ENCODE results near the gene NHLRC4.

The NHLRC4 gene

DNA sequence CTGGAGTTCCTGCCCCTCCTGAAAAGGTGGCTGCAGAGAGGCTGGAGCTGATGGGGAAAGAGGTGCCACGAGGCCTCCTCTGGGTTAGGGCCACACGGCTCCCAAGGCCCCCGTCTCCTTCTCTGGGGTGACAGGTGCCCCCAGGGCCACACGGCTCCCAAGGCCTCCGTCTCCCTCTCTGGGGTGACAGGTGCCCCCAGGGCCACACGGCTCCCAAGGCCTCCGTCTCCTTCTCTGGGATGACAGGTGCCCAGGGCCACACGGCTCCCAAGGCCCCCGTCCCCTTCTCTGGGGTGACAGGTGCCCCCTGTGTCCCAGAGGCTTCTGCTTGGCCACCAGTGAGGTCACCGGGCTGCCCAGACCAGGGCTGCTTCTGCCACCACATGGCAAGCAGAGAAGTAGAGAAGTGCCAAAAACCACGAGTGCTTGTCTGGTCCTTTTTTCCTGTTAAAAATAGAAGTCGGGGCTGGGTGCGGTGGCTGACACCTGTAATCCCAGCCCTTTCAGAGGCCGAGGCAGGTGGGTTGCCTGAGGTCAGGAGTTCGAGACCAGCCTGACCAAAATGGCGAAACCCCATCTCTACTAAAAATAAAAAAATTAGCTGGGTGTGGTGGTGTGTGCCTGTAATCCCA lies 35.2 kb upstream of the NHLRC4 start:
- no peak for DNase-seq

DNA sequence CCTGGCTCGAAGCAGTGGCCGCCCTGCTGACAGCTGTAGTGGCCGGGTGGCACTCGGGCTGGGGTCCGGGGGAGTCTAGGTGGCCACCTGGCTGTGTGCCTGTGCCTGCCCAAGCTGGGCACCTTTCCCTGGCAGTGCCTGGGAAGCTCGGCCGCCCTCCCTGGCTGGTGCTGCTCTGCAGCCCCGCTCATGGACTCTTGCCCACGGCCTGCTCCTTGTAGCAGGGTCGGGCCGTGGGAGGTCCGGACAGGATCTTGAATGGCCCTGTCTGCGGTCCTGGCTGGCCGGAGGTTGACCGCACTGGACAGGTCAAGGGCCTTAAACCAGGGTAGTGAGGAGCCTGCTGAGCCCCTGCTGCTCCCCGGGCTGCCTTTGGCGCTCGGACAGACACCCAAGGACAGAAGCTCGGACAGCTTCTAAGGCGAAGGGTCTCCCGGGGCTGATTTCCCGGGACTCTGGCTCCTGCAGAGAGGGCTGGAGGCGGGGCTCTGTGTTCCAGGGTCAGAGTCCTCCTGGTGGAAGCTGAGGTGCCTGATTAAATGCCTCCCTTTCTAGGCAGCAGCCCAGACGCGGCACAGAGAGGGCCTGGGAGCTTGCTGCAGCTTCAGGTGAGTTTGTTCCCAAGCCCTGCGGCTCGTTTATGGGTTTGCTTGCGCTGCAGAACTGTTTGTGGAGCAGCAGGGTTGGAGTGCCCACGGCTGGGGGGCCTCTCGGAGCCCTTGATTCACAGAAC lies 33.2 kb upstream of the NHLRC4 start:
- DNase-seq: no peak

DNA sequence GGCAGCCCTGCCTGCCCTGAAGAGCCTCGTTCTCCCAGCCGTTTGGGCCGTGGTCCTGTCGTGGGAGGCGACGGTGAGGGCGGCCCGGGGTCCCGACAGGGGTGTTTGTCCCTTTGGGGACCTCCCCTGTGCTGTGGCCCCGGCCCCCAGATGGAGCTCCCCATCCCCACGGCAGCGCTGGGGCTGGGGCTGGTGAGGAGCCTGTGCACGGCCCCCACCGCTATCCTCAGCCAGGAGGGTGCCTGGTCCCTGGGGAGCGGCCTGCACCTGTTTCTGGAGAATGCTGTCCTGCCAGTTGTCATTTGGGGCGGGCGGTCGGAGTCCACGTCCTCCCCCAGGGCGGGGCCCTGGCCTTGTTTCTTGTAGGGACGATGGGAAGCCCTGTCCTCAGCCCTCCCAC lies 32.7 kb upstream of the NHLRC4 start:
- no peak for DNase-seq

DNA sequence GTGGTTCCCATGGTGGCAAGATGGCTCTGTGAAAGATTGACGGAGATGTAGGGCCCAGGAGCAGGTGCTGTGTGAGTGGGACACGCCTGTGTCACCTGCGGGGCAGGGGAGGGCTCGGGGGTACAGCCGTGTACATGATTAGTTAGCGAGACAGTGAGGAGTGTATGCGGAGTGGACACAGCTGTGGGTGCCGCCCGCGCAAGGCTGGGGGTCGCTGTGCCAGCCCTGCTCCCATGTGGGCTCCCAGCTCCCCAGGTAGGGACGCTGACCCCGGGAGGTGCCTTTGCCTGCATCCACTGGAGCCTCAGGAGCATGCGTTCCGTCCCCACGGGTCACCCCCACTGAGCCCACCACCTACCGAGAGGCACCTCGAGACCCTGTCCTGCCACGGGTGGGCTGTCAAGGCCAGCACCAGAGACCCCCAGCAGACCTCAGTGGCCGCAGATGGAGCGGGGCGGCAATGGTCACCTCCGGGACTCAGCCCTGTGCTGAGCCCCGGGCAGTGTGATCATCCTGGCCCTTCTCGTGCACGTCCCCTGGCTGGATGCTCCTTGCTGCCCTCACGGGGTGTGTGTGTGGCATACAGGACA lies 31.9 kb upstream of the NHLRC4 start:
- DNase-seq: no peak

DNA sequence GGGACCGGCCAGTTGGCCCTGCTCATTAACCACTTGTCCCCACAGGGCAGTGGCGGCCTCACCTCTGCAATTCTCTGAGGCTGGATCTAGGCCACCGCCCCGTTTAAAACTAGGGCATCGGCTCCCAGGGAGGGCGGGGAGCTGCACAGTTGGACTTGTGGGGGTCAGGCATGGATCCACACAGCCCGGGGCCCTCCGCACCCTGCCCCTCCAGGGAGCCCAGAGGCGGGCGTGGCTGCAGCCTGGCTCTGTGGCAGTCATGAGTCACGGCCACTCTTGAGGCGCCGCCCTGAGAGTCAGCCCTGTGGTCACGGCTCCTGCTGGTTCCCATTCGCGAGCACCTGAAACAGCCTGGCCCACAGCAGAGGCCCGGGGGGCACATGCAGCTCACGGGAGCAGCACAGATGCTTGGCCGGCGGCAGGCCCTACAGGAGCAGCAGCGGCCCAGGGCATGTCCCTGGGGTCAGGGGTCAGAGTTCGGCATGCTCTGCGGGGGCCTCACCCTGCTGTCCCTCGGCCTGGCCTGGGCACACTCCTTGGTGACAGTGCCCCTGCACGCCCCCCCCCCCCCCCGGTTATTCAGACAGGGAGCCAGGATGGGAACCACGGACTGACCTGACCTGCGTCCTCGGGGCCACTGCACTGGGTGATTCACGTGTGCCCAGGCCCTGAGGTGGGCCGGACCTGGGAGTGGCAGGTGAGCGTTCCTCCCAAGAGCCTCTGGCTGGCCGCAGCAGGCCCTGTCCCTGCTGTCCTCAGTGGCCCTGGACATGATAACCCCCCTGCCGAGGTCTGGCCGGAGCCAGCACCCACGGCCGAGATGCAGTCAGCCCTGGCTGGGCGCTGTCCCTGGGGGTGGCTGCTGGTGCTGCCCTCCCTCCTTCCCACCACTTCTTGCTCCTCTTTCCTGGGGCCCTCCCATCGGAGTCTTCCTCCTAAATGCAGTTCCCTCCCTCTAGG lies 31.1 kb upstream of the NHLRC4 start:
- no peak for DNase-seq

DNA sequence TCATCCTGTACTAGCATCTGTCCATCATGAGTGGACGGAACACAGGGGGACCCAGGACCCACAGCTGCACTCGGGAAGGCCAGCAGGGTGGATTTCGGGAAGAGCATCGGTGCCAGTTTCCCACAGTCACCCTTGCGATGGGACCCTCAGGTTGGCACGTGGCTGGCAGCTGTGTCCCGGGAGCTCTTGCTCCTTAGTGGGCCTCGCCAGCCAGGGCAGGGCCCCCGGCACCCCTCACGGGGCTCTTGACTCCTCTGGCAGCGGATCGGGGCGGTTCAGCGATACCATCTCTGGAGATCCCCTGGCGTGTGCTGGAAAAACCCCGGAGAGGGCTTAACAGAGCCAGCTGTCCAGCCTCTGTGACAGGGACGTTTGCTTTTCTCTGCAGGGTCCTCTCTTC lies 30.1 kb upstream of the NHLRC4 start:
- no peak for DNase-seq

DNA sequence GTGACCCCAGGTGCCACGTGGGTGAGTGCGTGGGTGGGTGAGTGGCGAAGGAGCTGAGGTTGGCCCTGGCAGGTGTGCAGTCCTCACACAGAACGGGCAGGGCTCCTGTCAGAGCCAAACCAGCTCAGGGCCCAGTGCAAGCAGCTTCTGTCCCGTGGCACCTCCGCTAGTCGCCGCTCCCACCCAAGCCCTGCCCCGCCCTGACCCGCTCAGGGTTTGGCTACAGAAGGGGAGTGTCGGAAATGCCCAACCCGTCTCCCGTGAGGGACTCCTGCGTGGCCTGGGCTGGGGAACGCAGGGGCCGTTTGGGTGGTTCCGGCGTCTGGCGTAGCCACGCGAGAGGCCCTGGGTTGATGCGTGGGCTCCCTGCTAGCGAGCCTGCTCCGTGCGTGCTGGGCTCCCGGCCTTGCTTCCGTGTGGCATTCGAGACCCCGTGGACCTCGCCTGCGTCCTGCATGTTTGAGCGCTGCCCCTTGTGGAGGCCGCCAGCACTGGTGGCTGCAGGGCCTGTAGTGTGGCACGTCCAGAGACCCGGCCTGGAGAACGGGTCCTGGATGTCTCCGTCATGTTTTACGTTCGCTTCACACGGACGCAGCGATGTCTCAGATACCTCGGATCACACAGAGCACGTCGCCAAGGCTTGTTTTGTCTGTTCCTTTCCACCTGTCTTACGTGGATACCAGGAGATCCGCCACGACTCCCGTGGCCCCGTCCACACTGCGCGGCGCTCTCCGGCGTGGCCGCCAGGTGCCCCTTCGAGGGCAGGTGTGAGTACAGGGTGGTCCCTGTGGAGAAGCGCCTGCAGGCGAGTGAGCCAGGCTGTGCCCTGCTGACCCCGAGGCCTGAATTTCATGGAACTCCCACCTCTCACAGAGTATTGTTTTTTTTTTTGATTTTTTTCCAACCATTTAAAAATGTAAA lies 29.1 kb upstream of the NHLRC4 start:
- DNase-seq: no peak

DNA sequence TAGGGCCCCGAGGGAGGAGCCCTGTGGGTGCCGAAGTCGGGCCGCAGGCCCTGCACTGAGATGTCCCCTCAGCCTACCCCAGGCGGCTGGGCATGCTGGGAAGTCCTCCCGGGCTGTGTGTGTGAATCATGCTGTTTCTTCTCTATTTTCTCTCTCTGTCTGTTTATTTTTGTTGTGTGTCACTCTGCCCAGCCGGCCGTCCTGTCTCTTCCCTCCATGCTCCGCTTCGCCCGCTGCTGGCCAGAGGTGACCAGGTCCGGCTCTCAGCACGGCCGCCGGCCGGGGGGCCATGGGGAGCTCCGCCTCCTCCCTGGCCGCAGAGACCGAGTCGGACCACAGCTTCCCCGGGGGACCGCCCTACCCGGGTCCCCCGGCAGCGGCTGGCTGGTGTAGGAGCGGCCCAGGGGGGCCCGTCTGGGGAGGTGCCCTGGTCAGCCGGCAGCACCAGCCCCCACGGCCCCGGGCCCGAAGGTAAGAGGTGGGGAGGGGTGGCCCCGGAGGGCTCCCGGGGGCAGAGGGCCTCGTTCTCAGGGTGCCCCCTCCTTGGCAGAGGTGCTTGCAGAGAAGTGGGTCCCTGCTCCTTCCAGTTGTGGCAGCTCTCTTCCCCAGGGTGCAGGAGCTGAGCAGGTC lies 26.8 kb upstream of the NHLRC4 start:
- DNase-seq: no peak

DNA sequence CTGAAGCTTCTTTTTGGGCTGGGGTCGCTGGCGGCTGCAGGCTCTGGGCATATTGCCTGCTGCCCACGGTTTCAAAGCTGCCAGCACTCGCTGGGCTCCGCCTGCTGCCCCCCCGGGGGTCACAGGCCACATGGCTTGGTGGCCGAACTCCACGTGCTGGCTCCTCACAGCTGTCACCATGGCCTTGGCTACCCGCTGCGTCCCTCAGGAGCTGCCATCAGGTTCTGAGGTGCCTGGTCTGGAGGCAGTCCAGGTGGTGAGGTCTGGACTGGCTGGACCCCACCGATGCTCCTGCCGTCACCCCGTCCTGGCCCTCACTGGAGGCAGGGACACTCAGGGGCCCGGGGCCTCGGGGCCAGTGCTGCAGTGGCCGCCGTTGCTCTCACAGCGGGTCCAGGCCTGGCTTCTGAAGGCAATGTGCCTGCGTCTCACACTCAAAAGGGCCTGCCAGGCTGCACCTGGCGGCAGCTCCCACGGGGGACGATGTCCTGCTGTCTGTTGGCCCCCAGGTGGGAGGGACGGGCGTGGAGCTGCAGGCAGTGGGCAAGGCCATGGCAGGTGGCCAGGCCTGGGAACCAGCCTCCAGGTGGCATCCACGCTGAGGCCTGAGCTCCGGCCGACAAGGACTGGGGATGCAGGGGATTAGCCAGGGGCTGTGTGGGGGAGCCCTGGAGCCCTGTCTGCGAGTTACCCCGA lies 26.0 kb upstream of the NHLRC4 start:
- no peak for DNase-seq

DNA sequence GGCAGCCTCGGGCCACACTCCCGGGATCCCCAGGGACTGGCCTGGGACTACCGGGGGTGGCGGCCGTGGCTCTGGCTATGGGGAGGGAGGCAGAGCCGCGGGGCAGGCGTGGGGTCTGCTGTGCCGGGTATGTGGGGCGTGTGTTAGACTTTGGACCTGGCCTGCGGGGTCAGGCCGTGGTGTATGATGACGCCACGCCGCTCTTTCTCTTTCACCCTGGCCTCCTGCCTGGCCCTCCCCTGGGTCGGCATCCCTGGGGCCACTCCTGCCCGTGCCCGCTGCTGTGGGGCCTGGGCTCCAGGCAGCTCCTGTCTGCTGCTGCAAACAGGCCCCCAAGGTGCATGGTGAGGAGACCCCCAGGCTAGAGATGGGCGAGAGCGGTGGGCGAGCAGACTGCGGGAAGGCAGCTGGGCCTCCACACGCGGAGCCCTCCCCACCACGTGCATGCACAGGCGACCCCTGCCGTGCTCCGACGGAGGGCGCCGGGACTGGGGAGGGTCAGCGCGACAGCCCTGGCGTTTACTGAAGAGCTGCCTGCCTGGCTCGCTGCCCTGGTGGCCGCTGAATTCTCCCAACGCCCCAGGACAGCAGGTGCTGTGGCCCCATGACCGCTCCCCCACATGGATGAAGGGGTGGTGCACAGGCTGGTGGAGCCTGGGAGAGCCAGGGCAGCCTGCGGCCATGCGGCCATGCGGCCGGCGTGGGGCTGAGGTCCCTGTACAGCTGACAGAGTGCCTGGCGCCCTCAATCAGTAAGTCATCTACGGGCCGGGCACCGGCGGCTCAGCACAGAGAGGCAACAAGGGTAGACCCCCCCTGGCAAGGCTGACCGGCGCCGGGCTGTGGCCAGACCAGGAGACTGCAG lies 23.3 kb upstream of the NHLRC4 start:
- no peak for DNase-seq

DNA sequence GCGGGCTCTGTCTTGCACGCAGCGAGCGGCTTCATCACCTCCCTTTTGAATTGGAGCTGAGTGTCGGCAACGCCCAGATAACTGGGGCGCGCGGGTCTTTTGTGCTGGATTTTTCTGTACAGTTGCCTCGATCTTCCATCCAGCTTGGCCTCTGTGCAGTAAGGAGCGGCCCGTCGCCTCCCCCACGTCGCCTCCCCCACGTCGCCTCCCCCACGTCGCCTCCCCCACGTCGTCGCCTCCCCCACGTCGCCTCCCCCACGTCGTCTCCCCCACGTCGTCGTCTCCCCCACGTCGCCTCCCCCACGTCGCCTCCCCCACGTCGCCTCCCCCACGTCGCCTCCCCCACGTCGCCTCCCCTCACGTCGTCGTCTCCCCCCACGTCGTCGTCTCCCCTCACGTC lies 22.3 kb upstream of the NHLRC4 start:
- DNase-seq: no peak

DNA sequence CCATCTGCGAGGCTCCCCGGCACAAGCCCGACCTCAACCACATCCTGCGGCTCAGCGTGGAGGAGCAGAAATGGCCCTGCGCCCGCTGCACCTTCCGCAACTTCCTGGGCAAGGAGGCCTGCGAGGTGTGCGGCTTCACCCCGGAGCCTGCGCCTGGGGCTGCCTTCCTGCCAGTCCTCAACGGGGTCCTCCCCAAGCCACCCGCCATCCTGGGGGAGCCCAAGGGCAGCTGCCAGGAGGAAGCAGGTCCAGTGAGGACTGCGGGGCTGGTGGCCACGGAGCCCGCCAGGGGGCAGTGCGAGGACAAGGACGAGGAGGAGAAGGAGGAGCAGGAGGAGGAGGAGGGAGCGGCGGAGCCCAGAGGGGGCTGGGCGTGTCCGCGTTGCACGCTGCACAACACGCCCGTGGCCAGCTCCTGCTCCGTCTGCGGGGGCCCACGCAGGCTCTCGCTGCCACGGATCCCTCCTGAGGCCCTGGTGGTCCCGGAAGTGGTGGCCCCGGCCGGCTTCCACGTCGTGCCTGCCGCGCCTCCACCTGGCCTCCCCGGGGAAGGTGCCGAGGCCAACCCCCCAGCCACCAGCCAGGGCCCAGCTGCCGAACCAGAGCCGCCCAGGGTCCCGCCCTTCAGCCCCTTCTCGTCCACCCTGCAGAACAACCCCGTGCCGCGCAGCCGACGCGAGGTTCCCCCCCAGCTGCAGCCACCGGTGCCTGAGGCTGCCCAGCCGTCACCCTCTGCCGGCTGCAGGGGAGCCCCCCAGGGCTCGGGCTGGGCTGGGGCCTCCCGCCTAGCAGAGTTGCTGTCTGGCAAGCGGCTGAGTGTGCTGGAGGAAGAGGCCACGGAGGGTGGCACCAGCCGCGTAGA lies 19.7 kb upstream of the NHLRC4 start:
- DNase-seq: peak; percentile 56

DNA sequence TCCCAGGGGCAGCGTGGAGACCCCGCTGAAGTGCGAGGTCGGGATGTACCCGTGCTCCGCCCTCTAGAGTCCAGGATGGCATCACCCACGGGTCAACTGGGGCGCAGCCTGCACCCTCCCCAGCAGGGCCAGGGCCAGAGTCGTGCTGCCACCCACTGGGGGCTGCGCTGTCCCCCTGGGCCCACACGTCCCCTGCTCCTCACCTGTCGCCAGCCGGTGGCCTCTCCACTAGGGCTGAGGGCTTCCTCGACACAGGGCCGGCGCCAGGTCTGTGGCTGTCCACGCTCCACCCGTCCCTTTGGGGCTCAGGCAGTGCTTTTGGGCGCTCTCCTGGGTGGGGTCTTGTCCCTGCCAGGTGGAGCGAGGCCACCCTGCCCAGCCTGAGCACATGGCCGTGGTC lies 18.2 kb upstream of the NHLRC4 start:
- no peak for DNase-seq

DNA sequence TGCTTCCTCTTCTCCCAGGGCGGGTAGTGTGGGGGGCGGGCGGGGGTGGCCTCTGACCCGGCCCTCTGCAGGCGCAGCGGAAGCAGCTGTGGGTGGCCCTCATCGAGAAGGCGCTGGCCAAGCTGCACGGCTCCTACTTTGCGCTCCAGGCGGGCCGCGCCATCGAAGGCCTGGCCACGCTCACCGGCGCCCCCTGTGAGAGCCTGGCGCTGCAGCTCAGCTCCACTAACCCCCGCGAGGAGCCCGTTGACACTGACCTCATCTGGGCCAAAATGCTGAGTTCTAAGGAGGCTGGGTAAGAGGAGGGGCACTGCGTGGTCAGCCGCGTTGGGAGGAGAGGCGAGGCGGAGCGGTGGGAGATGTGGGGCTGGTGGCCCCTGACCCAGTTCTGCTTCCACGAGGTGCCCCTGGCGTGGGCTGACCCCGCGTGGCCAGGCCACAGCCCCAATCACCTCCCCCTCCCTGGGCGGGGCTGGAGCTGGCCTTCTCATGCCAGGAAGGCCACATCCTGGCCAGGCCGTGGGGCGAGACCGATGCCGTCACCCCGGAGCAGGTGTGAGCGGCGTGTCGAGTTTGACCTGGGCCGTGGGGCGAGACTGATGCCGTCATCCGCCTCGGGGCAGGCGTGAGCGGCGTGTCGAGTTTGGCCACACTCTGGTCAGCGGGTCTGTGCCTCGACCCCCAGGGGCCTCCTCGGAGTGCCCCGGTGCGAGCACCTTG lies 17.1 kb upstream of the NHLRC4 start:
- DNase-seq: no peak

DNA sequence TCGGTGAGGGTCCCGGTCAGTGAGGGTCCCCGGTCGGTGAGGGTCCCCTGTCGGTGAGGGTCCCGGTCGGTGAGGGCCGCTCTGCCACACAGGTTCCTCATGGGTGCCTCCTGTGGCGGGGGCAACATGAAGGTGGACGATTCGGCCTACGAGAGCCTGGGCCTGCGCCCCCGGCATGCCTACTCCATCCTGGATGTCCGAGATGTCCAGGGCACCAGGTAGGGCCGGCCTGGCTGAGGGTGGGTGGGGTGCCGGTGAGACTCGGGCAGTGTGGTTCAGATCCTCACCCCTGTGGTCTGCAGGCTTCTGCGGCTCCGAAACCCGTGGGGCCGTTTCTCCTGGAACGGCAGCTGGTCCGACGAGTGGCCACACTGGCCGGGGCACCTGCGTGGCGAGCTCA lies 15.6 kb upstream of the NHLRC4 start:
- no peak for DNase-seq

DNA sequence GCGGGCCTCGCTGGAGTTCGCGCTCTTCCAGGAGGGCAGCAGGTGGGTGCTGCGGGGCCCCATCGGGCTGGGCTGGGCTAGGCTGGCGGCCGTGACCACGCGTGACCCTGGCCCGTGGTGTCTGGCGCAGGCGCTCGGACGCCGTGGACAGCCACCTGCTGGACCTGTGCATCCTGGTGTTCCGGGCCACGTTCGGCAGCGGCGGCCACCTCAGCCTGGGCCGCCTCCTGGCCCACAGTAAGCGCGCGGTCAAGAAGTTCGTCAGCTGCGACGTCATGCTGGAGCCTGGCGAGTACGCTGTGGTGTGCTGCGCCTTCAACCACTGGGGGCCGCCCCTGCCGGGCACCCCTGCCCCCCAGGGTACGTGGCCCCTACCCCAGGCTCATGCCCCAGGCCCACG lies 14.6 kb upstream of the NHLRC4 start:
- DNase-seq: no peak

DNA sequence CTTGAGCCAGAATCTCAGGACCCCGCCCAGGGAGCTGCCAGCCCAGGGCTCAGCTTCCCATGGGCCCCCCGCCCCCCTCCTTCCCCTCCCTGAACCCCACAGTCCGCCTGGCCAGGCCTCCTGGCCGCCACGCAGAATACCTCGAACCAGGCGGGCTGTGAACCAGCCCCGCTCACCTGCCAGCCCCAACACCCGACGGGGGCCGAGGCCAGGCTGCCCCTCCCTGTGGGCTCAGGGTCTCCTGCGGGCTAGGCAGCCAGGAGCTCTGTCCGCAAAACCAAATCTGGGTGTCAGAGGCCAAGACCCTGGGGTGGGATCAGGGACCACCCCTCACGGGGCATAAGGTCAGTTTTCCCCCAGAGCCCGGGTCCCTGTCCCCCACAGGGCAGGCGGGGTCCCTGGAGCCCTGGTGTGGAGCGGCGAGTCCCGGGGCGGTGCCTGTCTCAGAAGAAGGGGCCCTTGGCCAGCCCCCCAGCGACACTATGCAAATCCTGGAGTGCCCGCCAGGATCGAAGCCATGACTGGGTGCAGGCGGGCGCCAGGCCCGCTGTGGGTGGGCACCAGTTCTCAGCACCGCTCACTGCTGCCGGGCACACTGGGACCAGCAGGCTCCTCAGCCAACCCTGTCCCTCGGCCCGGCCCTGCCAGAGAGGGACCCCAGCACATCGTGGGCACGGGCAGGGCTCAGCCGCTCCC lies 13.1 kb upstream of the NHLRC4 start:
- DNase-seq: no peak

DNA sequence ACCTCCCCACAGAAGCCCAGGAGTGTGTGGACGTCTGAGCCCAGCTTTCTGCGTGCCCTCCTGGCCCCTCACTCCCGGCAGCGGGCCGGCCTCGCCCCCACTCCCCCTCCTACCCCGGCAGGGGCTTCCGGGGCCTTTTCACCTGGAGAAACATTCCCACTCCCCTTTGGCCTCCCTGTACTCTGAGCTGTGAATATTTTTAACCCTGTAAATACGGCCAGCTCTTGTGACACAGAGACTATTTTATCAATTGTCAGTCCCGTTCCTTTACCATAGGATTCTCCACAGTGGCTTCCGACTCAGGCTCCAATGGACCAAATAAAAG lies 12.5 kb upstream of the NHLRC4 start:
- no peak for DNase-seq

All from stimulated activated CD4-positive, alpha-beta T cell treated with anti-CD3 and anti-CD28 coated beads, Interleukin-12 subunit alpha, Interleukin-12 subunit beta, amount 100 ng/mL, for 4 hours (primary cell).